Cardiac muscle cell (in vitro differentiated cells and primary cell): ENCODE measurements around the gene NTRK3. TPM values are rescaled to one million over a fixed set of nuclear protein-coding genes. Genes with fewer than 3 reads are reported as not detected.

Experiments used
- DNase-seq, 2 donors: peaks; one replicate each; pipeline versions ENCODE4 v3.0.0 to v3.0.0-alpha.2; 2010 to 2017; ENCODE audit warnings: low read depth in 1 of 2, low spot score in 1 of 2
- H3K27ac ChIP-seq: fragments of 200-600 bp; sonication (generic); 2 replicates; pipeline ENCODE4 v1.5.1; 2016
- H3K27me3 ChIP-seq: fragments of 200-600 bp; sonication (generic); 2 replicates; pipeline ENCODE4 v1.6.0; 2016; ENCODE audit warnings: control low read depth
- H3K36me3 ChIP-seq: fragments of 200-600 bp; sonication (generic); 2 replicates; pipeline ENCODE4 v1.5.1; 2016; ENCODE audit warnings: control low read depth
- H3K4me1 ChIP-seq: fragments of 200-600 bp; sonication (generic); 2 replicates; pipeline ENCODE4 v1.8.1; 2017; ENCODE audit warnings: low read depth, mild to moderate bottlenecking, mixed run types
- H3K4me3 ChIP-seq: fragments of 200-600 bp; sonication (generic); 2 replicates; pipeline ENCODE4 v1.5.1; 2016; ENCODE audit warnings: mild to moderate bottlenecking
- H3K9me3 ChIP-seq: fragments of 200-600 bp; sonication (generic); 2 replicates; pipeline ENCODE4 v1.5.1; 2017; ENCODE audit warnings: low read depth, mild to moderate bottlenecking, control low read depth
- polyA plus RNA-seq: library from polyadenylated mRNA; unstranded; fragments of >200 nt; fragmentation: Nextera tagmentation; extraction: Ambion mirVana; gene quantifications from 2 replicates; pipeline ENCODE4 v1.2.1, GENCODE V29; 2016
- total RNA-seq: library from RNA; depleted of rRNA; stranded (reverse); fragments of >200 nt; gene quantifications from 2 replicates; pipeline ENCODE4 v1.2.3, GENCODE V29; 2016
- TF ChIP-seq, protein P1 (sequence below): IDR thresholded peaks from 2 replicates; pipeline ENCODE4 v1.5.1; 2012; ENCODE audit warnings: low read depth, mild to moderate bottlenecking, low read length

The NTRK3 gene
- total and polyA plus RNA-seq, 2 experiments from 2014 or later, result 3.3 to 6.2 TPM

DNA sequence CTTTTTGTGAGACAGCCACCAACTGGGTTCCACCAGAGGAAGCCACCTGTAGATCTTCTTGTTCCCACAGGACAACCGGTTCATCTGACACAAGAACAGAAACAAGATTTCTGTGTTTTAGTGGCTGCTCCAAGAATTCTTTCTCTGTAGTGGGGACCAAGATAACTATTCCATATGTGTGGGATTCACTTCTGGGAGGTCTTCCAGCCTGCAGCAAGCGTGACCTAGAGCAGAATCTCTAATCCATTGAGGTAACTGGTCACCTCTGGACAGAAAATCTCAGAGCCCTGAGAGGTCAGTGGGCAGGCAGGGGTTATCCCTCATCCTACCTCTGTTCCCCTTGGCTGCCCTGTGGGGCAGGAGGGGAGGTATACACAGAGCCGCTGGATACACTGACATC, 311.3 kb downstream of the NTRK3 start:
- Histone ChIP-seq H3K27ac (no peak overlapping the region), H3K9me3 (no peaks in the 10 kb centered on the region), H3K4me3 (no peak overlapping the region), H3K36me3 (no peaks in the 10 kb centered on the region), H3K27me3 (no peaks in the 10 kb centered on the region), H3K4me1 (peaks cover 4% of the 10 kb centered on the region)
- TF ChIP-seq, protein P1, sequence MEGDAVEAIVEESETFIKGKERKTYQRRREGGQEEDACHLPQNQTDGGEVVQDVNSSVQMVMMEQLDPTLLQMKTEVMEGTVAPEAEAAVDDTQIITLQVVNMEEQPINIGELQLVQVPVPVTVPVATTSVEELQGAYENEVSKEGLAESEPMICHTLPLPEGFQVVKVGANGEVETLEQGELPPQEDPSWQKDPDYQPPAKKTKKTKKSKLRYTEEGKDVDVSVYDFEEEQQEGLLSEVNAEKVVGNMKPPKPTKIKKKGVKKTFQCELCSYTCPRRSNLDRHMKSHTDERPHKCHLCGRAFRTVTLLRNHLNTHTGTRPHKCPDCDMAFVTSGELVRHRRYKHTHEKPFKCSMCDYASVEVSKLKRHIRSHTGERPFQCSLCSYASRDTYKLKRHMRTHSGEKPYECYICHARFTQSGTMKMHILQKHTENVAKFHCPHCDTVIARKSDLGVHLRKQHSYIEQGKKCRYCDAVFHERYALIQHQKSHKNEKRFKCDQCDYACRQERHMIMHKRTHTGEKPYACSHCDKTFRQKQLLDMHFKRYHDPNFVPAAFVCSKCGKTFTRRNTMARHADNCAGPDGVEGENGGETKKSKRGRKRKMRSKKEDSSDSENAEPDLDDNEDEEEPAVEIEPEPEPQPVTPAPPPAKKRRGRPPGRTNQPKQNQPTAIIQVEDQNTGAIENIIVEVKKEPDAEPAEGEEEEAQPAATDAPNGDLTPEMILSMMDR, result no peak
- DNase-seq, result no peak

DNA sequence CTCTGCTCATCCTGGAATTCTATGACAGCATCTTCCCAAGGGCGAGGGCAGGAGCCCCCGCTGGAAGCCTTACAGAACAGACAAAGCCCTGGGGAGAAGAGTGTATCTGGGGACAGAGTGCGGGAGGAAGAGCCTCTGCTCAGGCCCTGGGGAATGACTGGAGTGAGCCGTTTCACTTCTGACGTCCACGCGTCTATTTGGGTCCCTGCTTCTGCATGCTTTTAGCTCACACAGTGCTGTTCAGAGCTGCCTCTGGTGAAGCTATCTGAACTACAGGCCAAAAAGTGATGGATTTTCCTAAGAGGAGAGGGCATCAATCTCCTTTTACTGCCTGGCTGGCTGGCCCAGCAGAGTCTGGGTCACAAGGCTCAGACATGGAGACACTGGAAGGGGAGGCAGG, 311.8 kb downstream of the NTRK3 start:
- TF ChIP-seq, protein P1, result no peak
- H3K27me3 ChIP-seq, result no peaks in the 10 kb centered on the region

DNA sequence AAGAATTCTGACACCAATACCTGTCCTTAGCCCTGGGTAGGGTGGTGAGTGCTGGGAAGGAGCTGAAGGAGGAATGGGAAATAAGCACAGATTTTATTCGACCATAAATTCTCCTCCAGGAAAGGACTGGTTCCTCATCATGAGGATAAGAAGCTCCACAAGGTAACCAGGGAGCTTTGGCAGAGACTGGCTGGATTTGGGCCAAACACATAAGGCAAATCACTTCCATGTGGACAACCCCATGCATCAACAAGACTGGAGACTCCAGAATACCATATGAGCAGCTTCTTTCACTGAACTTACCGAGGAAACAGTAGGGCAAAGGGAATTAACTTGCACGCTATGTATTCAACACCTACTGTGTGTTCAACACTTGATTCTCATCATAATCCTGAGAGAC, 312.5 kb downstream of the NTRK3 start:
- no peak for DNase-seq
- no peak overlapping the region for H3K27ac ChIP-seq
- H3K36me3 ChIP-seq, result no peaks in the 10 kb centered on the region
- H3K4me1 ChIP-seq, result peaks cover 5% of the 10 kb centered on the region
- H3K27me3 ChIP-seq, result no peaks in the 10 kb centered on the region
- no peak overlapping the region for H3K4me3 ChIP-seq
- TF ChIP-seq, protein P1, result no peak
- H3K9me3 ChIP-seq, result no peaks in the 10 kb centered on the region

More for the DNA sequence above, 311.8 kb downstream of the NTRK3 start:
- Histone ChIP-seq H3K9me3 (no peaks in the 10 kb centered on the region), H3K4me3 (no peak overlapping the region), H3K4me1 (peaks cover 8% of the 10 kb centered on the region), H3K36me3 (no peaks in the 10 kb centered on the region), H3K27ac (no peak overlapping the region)
- no peak for DNase-seq

DNA sequence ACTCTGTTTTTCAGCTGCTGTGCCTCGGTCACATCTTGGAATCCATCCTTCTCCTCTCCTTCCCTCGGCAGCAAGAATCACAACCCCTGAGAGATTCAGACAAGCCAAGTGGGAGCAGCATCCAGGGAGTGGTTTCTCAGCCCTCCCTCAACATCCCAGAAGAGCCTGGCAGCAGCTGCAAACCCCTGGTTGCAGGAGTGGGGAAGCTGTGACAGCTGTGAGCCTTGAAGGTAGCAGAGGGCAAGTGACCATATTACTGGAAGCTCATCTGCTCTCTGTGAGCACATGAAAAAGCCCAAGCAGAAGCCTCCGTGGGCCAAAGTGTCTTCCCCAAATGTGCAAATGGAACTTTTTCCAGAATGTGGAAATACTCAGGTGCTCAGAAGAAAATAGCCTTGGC, 312.9 kb downstream of the NTRK3 start:
- H3K27me3 ChIP-seq, result no peaks in the 10 kb centered on the region
- H3K27ac ChIP-seq, result no peak overlapping the region
- no peak overlapping the region for H3K4me3 ChIP-seq
- DNase-seq, result no peak
- no peaks in the 10 kb centered on the region for H3K9me3 ChIP-seq
- peaks cover 5% of the 10 kb centered on the region for H3K4me1 ChIP-seq
- no peaks in the 10 kb centered on the region for H3K36me3 ChIP-seq
- TF ChIP-seq, protein P1, result no peak

DNA sequence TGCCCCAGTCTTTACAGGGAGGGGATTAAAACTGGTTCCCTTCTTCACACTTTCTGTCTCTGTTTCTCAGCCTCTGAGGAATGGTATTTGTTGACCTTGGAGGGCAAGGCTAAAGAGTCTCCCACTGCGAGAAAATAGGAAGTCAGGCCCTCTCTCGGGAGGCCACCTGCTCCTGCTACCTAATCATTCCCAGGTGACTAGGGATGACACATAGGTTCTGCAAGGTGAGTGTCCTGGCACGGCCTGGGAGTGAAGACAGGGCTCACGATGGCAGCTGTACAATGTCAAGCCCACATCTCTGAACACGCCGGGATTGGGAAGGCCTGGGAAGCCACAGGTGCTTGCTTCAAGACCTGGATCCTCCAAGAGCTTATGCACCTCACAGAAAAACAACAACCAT, 314.2 kb downstream of the NTRK3 start:
- DNase-seq, result no peak
- Histone ChIP-seq H3K27me3 (no peaks in the 10 kb centered on the region), H3K27ac (no peak overlapping the region), H3K36me3 (no peaks in the 10 kb centered on the region), H3K4me3 (no peak overlapping the region), H3K4me1 (peaks cover 5% of the 10 kb centered on the region), H3K9me3 (no peaks in the 10 kb centered on the region)
- TF ChIP-seq, protein P1, result no peak

DNA sequence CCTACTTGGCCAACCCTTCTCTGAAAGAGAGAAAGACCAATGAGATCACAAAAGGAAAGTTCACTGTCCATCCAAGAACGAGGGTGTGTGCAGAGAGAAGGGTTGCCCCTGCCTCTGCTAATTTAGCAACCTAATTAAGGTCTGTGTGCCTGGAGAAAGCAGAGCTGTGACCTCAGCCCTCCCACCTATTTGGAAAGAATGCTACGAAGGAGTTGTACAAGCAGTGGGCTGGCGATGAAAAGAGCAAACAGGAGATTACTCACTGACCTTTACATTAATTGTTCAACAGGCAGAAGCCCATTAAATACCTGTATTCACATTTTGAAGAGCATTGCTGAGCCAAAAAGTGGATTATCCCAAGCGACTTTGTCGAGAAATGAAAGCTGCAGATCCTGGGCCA, 314.9 kb downstream of the NTRK3 start:
- no peaks in the 10 kb centered on the region for H3K36me3 ChIP-seq
- DNase-seq, result no peak
- no peaks in the 10 kb centered on the region for H3K27me3 ChIP-seq
- TF ChIP-seq, protein P1, result no peak
- H3K9me3 ChIP-seq, result no peaks in the 10 kb centered on the region
- H3K4me3 ChIP-seq, result no peak overlapping the region
- H3K4me1 ChIP-seq, result peaks cover 5% of the 10 kb centered on the region
- no peak overlapping the region for H3K27ac ChIP-seq
